GM19372 (cell line): ENCODE results near the gene SLC25A34.

Experiments
- ATAC-seq: cut with Tn5 transposase; IDR thresholded peaks from one replicate; pipeline ENCODE4 v1.9.1; 2021; ENCODE audit warnings: mild to moderate bottlenecking, low read depth, moderate library complexity; ENCODE audit not compliant: unreplicated experiment

Gene SLC25A34

GRCh38 chr1:15712168-15712567, 23.9 kb upstream of the SLC25A34 start:
- no peak for ATAC-seq

DNA sequence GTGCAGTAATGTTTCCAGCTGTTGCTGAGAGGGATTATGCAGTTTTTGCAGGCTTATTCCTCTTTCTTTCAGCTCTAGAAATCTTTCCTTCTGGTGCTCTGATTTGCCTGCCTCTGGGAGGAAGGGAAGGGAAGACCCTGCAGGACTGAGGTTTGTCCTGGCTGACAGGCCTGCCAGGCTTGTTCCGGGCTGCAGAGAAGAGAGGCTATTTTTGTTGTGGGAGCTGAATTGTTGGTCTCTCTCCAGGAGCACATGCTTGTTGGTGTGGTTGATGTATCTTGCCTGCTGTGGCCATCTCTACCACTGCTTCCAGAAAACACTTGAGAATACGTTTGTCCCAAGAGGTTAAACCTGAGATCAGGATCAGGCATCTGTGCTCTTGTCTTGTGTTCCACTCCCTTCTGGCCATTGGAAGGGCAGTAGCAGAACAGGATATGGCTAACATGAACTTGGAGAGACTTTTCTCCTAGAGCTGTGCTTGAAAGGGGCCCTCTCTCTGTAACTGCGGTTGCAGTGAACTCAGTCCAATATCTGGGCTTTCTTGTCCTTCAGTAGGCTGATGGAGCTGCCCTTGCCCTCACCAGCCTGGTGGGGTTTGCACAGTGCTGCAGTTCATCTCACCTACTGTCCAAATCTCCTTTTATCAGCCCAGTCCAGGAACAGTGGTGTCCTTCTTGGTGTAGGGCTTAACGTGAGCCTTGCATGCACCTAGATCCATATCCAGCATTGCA, 21.5 kb upstream of the SLC25A34 start:
- ATAC-seq = no peak

GRCh38 chr1:15717418-15718125, 18.5 kb upstream of the SLC25A34 start:
- ATAC-seq = no peak

GRCh38 chr1:15718199-15718601, 17.9 kb upstream of the SLC25A34 start:
- ATAC-seq = no peak

DNA sequence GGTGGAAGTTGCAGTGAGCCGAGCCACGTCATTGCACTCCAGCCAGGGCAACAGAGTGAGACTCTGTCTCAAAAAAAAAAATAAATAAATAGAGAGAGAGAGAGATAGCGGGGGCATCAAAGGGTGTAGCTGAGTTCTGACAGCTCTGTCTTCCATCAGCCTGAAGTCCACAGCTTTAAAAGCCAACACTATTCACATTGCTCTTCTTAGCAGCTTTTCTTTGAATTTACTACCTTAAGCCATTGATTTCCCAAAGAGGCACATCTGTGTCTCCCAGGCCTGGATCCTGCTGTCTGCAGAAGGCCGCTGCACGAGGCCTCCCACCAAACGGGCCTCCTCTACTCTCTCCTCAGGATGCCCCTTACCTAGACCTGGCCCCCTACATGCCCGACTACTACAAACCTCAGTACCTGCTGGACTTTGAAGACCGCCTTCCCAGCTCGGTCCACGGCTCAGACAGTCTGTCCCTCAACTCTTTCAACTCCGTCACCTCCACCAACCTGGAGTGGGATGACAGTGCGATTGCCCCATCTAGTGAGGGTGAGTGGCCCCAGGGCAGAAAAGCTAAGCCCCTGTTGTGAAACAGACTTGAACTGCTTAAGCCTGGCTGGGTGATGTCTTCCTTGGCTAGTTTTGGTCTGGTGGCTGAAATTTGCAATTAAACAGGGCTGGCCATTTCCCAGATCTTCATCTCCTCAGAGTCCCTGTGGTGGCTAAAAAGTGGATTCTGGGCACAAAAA, 16.5 kb upstream of the SLC25A34 start:
- ATAC-seq = no peak

GRCh38 chr1:15720861-15721260, 15.2 kb upstream of the SLC25A34 start:
- no peak for ATAC-seq

- no peak for ATAC-seq
These were observed 13.6 kb upstream of the SLC25A34 start for GRCh38 chr1:15722411-15722810.

GRCh38 chr1:15722836-15723532, 13.1 kb upstream of the SLC25A34 start:
- no peak for ATAC-seq

DNA sequence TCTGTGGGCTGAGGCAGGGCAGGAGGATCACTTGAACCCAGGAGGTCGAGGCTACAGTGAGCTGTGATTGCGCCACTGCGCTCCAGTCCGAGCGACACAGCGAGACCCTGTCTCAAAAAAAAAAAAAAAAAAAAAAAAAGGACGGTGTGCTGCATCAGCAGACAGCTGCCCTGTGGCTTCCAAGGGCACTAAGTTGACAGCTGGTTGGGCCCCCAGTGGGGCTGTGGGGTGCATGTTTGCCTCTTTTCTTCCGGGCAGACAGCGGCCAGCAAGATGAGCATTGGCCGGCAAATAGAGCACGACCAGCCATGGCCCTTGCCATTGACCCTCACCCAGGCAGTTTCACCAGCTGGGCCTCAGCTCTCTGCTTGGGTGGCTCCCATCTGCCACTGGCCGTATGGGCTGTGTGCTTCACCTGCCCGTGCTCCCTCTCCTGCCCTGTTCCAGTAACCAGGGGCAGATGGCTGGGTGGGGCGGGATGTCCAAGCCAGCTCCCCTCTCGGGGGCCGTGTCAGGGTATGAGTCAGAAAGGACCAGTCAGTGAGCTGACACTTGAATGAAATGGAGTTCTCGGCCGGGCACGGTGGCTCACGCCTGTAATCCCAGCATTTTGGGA, 12.3 kb upstream of the SLC25A34 start:
- no peak for ATAC-seq

DNA sequence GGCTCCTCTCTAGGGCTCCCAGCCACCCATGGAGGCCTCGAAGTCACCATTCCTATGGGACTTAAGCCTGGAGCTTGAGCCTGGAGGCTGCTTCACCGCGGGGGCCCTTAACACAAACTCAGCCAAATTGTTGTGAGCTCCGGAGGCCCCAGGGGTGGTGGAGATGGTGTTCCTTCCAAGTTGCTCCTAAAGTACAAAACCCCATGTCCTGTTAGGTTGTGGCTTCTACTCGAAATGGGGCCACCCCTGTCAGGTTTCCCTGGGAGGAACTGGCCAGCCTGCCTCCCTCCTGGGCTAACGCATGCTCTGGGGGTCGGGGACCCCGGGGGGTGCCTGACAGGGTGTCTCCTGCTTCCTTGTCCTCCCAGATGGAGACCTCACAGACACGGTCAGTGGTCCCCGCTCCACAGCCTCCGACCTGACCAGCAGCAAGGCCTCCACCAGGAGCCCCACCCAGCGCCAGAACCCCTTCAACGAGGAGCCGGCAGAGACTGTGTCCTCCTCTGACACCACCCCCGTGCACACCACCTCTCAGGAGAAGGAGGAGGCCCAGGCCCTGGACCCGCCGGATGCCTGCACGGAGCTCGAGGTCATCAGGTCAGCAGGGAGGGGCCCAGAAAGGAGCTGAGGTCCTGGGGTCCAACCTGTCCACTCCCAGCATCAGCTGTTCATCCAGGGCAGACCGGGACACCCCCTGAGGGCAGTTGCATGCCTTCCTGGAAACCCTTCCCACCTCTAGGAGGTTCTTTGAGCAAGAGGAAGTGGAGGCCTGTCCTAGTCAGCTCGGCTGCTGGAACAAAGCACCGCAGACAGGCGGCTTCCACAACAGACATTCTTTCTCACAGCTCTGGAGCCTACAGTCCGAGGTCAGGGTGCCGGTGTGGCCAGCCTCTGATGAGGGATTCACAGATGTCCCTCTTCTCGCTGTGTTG, 10.8 kb upstream of the SLC25A34 start:
- no peak for ATAC-seq

DNA sequence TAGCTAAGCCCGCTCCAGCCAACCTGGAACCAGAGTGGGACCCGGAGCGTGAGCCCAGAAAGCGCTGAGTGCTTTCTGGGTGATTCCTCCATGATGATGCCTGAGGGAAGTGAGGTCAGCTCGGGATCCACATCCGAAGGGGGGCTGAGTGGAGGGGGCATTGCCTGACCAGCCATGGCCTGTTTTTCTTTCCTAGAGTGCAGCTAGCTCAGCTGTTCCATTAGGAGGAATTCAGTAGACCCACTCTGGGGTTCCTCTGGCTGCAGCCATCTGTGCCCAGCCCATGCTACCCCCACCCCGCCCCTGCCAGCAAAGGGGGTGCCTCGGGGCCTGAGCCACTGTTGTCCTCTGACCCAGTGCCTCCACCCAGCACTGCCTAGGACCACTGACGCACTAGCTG, 9.6 kb upstream of the SLC25A34 start:
- no peak for ATAC-seq

DNA sequence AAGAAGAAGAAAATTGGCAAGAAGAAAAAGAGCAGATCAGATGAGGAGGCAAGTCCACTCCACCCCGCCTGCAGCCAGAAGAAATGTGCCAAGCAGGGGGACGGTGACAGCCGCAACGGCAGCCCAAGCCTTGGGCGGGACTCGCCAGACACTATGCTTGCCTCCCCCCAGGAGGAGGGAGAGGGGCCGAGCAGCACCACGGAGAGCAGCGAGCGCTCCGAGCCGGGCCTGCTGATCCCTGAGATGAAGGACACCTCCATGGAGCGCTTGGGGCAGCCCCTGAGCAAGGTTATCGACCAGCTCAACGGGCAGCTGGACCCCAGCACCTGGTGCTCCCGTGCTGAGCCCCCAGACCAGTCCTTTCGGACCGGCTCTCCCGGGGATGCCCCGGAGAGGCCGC, 9.0 kb upstream of the SLC25A34 start:
- no peak for ATAC-seq

DNA sequence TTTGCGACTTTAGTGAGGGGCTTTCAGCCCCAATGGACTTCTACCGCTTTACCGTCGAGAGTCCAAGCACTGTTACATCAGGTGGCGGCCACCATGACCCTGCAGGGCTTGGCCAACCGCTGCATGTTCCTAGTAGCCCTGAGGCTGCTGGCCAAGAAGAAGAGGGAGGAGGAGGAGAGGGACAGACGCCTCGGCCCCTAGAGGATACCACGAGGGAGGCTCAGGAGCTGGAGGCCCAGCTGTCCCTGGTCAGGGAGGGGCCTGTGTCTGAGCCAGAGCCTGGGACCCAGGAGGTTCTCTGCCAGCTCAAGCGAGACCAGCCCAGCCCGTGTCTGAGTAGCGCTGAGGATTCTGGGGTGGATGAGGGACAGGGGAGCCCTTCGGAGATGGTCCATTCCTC, 8.6 kb upstream of the SLC25A34 start:
- ATAC-seq = no peak

DNA sequence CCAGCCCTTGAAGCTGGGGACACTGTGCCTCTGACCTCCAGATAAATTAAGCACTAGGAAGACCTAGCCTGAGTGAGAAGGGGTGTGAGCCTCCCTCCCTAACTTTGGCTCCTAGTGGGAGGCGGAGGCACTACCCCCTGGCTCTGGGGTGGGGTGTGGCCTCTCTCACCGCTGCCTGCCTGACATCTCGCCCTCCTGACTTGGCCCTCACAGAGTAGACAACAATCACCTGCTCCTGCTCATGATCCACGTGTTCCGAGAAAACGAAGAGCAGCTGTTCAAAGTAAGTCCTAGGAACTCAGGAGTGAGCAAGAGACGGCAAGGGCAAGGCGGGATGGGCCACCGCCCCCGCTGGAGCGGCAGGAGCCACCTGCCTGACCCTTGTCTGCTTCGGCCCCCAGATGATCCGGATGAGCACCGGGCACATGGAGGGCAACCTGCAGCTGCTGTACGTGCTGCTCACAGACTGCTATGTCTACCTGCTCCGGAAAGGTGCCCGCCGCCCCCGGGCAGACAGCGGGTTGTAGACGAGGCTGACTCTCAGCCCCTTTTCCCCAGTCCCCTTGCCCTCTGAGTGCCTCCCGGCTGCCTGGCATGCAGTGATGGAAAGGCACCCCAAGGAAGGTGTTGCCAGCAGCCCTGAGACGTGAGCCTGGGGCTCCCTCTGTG, 8.1 kb upstream of the SLC25A34 start:
- no peak for ATAC-seq

DNA sequence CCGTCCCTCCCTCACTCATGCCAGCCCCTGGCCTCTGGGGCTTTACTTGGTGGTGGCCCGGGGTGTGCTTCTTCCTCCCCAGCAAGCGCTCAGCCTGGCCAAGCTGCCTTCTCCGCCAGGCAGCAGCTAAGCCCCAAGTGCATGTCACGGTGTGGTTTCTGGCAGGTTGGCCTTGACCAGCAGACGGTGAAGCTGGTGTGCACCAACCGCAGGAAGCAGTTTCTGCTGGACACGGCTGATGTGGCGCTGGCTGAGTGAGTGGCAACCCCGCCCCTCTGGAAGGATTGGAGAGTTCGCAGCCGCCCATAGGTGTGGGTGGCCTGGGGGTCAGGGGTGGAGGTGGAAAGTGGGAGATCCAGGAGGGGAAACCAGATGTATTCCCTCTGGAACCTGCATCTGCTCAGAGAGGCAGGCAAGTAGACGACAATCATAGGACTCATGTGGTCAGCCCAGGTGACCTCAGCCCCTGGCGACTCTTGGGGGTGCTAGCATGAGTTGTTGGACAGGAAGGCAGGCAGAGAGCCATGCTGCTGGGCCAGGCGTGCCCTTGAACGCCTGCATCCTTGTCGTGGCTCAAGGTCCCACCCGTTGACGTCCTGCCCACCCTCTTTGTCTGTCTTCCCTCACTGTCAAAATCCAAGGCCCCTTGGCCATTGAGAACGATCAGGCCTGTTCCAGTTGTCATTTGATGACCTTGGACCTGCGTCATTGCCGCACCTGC, 7.0 kb upstream of the SLC25A34 start:
- no peak for ATAC-seq

DNA sequence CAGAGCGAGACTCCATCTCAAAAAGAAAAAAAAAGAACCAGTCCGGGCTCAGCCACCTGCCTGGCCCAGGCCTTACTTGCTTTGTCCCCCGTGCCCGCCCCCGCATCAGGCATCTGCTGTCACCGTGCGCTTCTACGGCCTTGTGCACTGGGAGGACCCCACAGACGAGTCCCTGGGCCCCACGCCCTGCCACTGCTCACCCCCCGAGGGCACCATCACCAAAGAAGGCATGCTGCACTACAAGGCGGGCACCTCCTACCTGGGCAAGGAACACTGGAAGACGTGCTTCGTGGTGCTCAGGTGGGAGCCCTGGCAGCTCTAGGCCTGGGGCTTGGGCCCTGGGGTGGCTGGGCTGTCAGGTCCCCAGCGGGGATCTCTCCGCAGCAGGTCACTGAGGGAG, 5.6 kb upstream of the SLC25A34 start:
- no peak for ATAC-seq

DNA sequence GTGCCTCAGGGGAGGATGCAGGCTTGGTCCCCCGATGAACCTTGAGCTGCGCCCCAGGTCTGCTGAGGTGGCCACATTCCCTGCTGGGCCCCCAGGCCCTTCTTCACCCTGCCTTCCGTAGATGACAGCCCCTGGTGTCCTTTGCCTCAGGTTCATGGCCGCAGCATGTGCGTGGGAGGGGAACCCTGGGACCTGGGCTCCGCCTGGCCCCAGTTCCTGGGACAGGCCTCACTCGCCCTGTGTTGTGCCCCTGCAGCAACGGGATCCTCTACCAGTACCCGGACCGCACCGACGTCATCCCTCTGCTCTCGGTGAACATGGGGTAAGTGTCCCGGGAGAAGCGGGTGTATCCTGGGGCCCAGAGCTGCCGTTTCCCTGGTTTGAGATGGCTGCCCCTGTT, 5.1 kb upstream of the SLC25A34 start:
- no peak for ATAC-seq
